ENCODE data around the gene GPR75.
"Not testable (repeated sequence)": the region's sequence is repeated elsewhere in the genome, so short reads cannot be mapped to it uniquely, and the experiment has no call there.

Gene GPR75

GRCh38 chr2:53851052-53851757, 8.6 kb downstream of the GPR75 start:
- H3K9me3 ChIP-seq (ENCODE audit: insufficient read depth, low read depth, low read length) = not testable (repeated sequence)

GRCh38 chr2:53848062-53848461, 11.7 kb downstream of the GPR75 start:
- no peaks in the 10 kb centered on the region for H3K4me1 ChIP-seq (ENCODE audit: insufficient read depth, low read length)
- H3K9ac ChIP-seq (ENCODE audit: low read depth, low read length) = no peak overlapping the region
- no peaks in the 10 kb centered on the region for H3K9me3 ChIP-seq (ENCODE audit: insufficient read depth, low read depth, low read length)
- H3K27me3 ChIP-seq (ENCODE audit: insufficient read depth, low read length) = no peaks in the 10 kb centered on the region
- peaks cover 5% of the 10 kb centered on the region; the same call in 1 of the 2 replicates for H3K36me3 ChIP-seq (ENCODE audit: insufficient read depth, low read depth, low read length)
- H3K27ac ChIP-seq (ENCODE audit: low read length) = no peak overlapping the region
- no peak overlapping the region for H3K4me3 ChIP-seq (ENCODE audit: low read length)

More at GRCh38 chr2:53851052-53851757, 8.6 kb downstream of the GPR75 start:
- H3K4me3 ChIP-seq (ENCODE audit: low read length); H3K27me3 ChIP-seq (ENCODE audit: insufficient read depth, low read length); H3K27ac ChIP-seq (ENCODE audit: low read length); H3K4me1 ChIP-seq (ENCODE audit: insufficient read depth, low read length); H3K9ac ChIP-seq (ENCODE audit: low read depth, low read length): not testable (repeated sequence)
- peaks cover 21% of the 10 kb centered on the region; the same call in 1 of the 2 replicates for H3K36me3 ChIP-seq (ENCODE audit: insufficient read depth, low read depth, low read length)

GRCh38 chr2:53843595-53843994, 16.2 kb downstream of the GPR75 start:
- Histone ChIP-seq H3K9ac (ENCODE audit: low read depth, low read length) (no peak overlapping the region), H3K36me3 (ENCODE audit: insufficient read depth, low read depth, low read length) (no peaks in the 10 kb centered on the region), H3K4me3 (ENCODE audit: low read length) (no peak overlapping the region), H3K27me3 (ENCODE audit: insufficient read depth, low read length) (no peaks in the 10 kb centered on the region), H3K27ac (ENCODE audit: low read length) (no peak overlapping the region), H3K9me3 (ENCODE audit: insufficient read depth, low read depth, low read length) (no peaks in the 10 kb centered on the region), H3K4me1 (ENCODE audit: insufficient read depth, low read length) (no peaks in the 10 kb centered on the region)

GRCh38 chr2:53842891-53843290, 16.9 kb downstream of the GPR75 start:
- Histone ChIP-seq H3K9ac (ENCODE audit: low read depth, low read length) (no peak overlapping the region), H3K9me3 (ENCODE audit: insufficient read depth, low read depth, low read length) (no peaks in the 10 kb centered on the region), H3K4me1 (ENCODE audit: insufficient read depth, low read length) (no peaks in the 10 kb centered on the region), H3K27ac (ENCODE audit: low read length) (no peak overlapping the region), H3K27me3 (ENCODE audit: insufficient read depth, low read length) (no peaks in the 10 kb centered on the region), H3K4me3 (ENCODE audit: low read length) (no peak overlapping the region), H3K36me3 (ENCODE audit: insufficient read depth, low read depth, low read length) (no peaks in the 10 kb centered on the region)

- H3K36me3 ChIP-seq (ENCODE audit: insufficient read depth, low read depth, low read length); H3K4me1 ChIP-seq (ENCODE audit: insufficient read depth, low read length): not testable (repeated sequence)
These were observed 18.1 kb downstream of the GPR75 start for GRCh38 chr2:53841651-53842050.

GRCh38 chr2:53840580-53840979, 19.2 kb downstream of the GPR75 start:
- H3K4me3 ChIP-seq (ENCODE audit: low read length) = no peak overlapping the region
- H3K27ac ChIP-seq (ENCODE audit: low read length) = no peak overlapping the region
- H3K36me3 ChIP-seq (ENCODE audit: insufficient read depth, low read depth, low read length) = no peaks in the 10 kb centered on the region
- no peaks in the 10 kb centered on the region for H3K4me1 ChIP-seq (ENCODE audit: insufficient read depth, low read length)
- no peaks in the 10 kb centered on the region for H3K27me3 ChIP-seq (ENCODE audit: insufficient read depth, low read length)
- H3K9ac ChIP-seq (ENCODE audit: low read depth, low read length) = no peak overlapping the region
- H3K9me3 ChIP-seq (ENCODE audit: insufficient read depth, low read depth, low read length) = no peaks in the 10 kb centered on the region

More at GRCh38 chr2:53841651-53842050, 18.1 kb downstream of the GPR75 start:
- not testable (repeated sequence) for H3K9me3 ChIP-seq (ENCODE audit: insufficient read depth, low read depth, low read length); H3K4me3 ChIP-seq (ENCODE audit: low read length); H3K9ac ChIP-seq (ENCODE audit: low read depth, low read length); H3K27ac ChIP-seq (ENCODE audit: low read length); H3K27me3 ChIP-seq (ENCODE audit: insufficient read depth, low read length)

- not testable (repeated sequence) for H3K4me3 ChIP-seq (ENCODE audit: low read length); H3K9ac ChIP-seq (ENCODE audit: low read depth, low read length); H3K36me3 ChIP-seq (ENCODE audit: insufficient read depth, low read depth, low read length); H3K27ac ChIP-seq (ENCODE audit: low read length); H3K27me3 ChIP-seq (ENCODE audit: insufficient read depth, low read length); H3K9me3 ChIP-seq (ENCODE audit: insufficient read depth, low read depth, low read length)
- H3K4me1 ChIP-seq (ENCODE audit: insufficient read depth, low read length) = peaks cover 22% of the 10 kb centered on the region
These were observed 29.8 kb downstream of the GPR75 start for GRCh38 chr2:53829980-53830290.

GRCh38 chr2:53829273-53829979, 30.3 kb downstream of the GPR75 start:
- H3K4me1 ChIP-seq (ENCODE audit: insufficient read depth, low read length) = peaks cover 22% of the 10 kb centered on the region
- H3K27ac ChIP-seq (ENCODE audit: low read length) = no peak overlapping the region
- H3K9ac ChIP-seq (ENCODE audit: low read depth, low read length) = no peak overlapping the region
- no peaks in the 10 kb centered on the region for H3K27me3 ChIP-seq (ENCODE audit: insufficient read depth, low read length)
- no peaks in the 10 kb centered on the region for H3K9me3 ChIP-seq (ENCODE audit: insufficient read depth, low read depth, low read length)
- no peaks in the 10 kb centered on the region for H3K36me3 ChIP-seq (ENCODE audit: insufficient read depth, low read depth, low read length)
- H3K4me3 ChIP-seq (ENCODE audit: low read length) = no peak overlapping the region

- Histone ChIP-seq H3K27ac (ENCODE audit: low read length) (no peak overlapping the region), H3K4me3 (ENCODE audit: low read length) (no peak overlapping the region), H3K9ac (ENCODE audit: low read depth, low read length) (no peak overlapping the region), H3K4me1 (ENCODE audit: insufficient read depth, low read length) (peaks cover 22% of the 10 kb centered on the region), H3K27me3 (ENCODE audit: insufficient read depth, low read length) (no peaks in the 10 kb centered on the region), H3K36me3 (ENCODE audit: insufficient read depth, low read depth, low read length) (no peaks in the 10 kb centered on the region), H3K9me3 (ENCODE audit: insufficient read depth, low read depth, low read length) (no peaks in the 10 kb centered on the region)
These were observed 31.4 kb downstream of the GPR75 start for GRCh38 chr2:53828331-53828730.

- Histone ChIP-seq H3K4me3 (ENCODE audit: low read length) (peak overlapping the region; percentile 13; the same call in 1 of the 2 replicates), H3K4me1 (ENCODE audit: insufficient read depth, low read length) (peaks cover 22% of the 10 kb centered on the region), H3K9ac (ENCODE audit: low read depth, low read length) (peak overlapping the region; percentile 42; the same call in 1 of the 2 replicates)
These were observed 32.2 kb downstream of the GPR75 start for GRCh38 chr2:53827398-53828175.

GRCh38 chr2:53826587-53827397, 33.0 kb downstream of the GPR75 start:
- H3K9ac ChIP-seq (ENCODE audit: low read depth, low read length) = peak overlapping the region; percentile 42; the same call in 1 of the 2 replicates

More at GRCh38 chr2:53827398-53828175, 32.2 kb downstream of the GPR75 start:
- Histone ChIP-seq H3K9me3 (ENCODE audit: insufficient read depth, low read depth, low read length) (no peaks in the 10 kb centered on the region), H3K27me3 (ENCODE audit: insufficient read depth, low read length) (no peaks in the 10 kb centered on the region), H3K27ac (ENCODE audit: low read length) (peak overlapping the region; percentile 3), H3K36me3 (ENCODE audit: insufficient read depth, low read depth, low read length) (no peaks in the 10 kb centered on the region)

More at GRCh38 chr2:53826587-53827397, 33.0 kb downstream of the GPR75 start:
- no peaks in the 10 kb centered on the region for H3K36me3 ChIP-seq (ENCODE audit: insufficient read depth, low read depth, low read length)
- peak overlapping the region; percentile 13 for H3K4me3 ChIP-seq (ENCODE audit: low read length)
- peak overlapping the region; percentile 3 for H3K27ac ChIP-seq (ENCODE audit: low read length)
- no peaks in the 10 kb centered on the region for H3K9me3 ChIP-seq (ENCODE audit: insufficient read depth, low read depth, low read length)
- peaks cover 22% of the 10 kb centered on the region for H3K4me1 ChIP-seq (ENCODE audit: insufficient read depth, low read length)
- H3K27me3 ChIP-seq (ENCODE audit: insufficient read depth, low read length) = no peaks in the 10 kb centered on the region

Measured in iPS-20b (cell line).